Measurements from ENCODE around the gene HNRNPK. TPM values are rescaled to one million over a fixed set of nuclear protein-coding genes. Genes with fewer than 3 reads are reported as not detected.

HNRNPK gene
- total RNA-seq, 1 donor from 2014 or later, result 392 TPM

- no peak for TF ChIP-seq CTCF (IDR thresholded peaks at IDR 0.05)
- no peak for DNase-seq (ENCODE audit: low spot score)
- no peaks in the 10 kb centered on the region for H3K27me3 Mint-ChIP-seq (ENCODE audit: low read depth)
- no peak overlapping the region for H3K4me3 Mint-ChIP-seq (ENCODE audit: unreplicated experiment)
- no peak overlapping the region for H3K27ac Mint-ChIP-seq (ENCODE audit: unreplicated experiment)
- H3K4me1 Mint-ChIP-seq (ENCODE audit: low read depth), result peaks cover 16% of the 10 kb centered on the region
- H3K9me3 Mint-ChIP-seq (ENCODE audit: low read depth), result no peaks in the 10 kb centered on the region
- H3K36me3 Mint-ChIP-seq (ENCODE audit: low read depth), result no peaks in the 10 kb centered on the region
Observed at GRCh38 chr9:83932011-83932410, 48.0 kb downstream of the HNRNPK start.

GRCh38 chr9:83930881-83931280 is 49.1 kb downstream of the HNRNPK start:
- H3K4me1 Mint-ChIP-seq (ENCODE audit: low read depth), result peaks cover 13% of the 10 kb centered on the region
- no peak for DNase-seq (ENCODE audit: low spot score)
- H3K27me3 Mint-ChIP-seq (ENCODE audit: low read depth), result no peaks in the 10 kb centered on the region
- H3K27ac Mint-ChIP-seq (ENCODE audit: unreplicated experiment), result no peak overlapping the region
- no peak overlapping the region for H3K4me3 Mint-ChIP-seq (ENCODE audit: unreplicated experiment)
- H3K9me3 Mint-ChIP-seq (ENCODE audit: low read depth), result no peaks in the 10 kb centered on the region
- H3K36me3 Mint-ChIP-seq (ENCODE audit: low read depth), result no peaks in the 10 kb centered on the region
- no peak for TF ChIP-seq CTCF (IDR thresholded peaks at IDR 0.05)

- Mint-ChIP-seq H3K27ac (ENCODE audit: unreplicated experiment) (no peak overlapping the region), H3K4me3 (ENCODE audit: unreplicated experiment) (no peak overlapping the region), H3K9me3 (ENCODE audit: low read depth) (no peaks in the 10 kb centered on the region), H3K36me3 (ENCODE audit: low read depth) (no peaks in the 10 kb centered on the region), H3K4me1 (ENCODE audit: low read depth) (no peaks in the 10 kb centered on the region), H3K27me3 (ENCODE audit: low read depth) (no peaks in the 10 kb centered on the region)
- no peak for DNase-seq (ENCODE audit: low spot score)
- no peak for TF ChIP-seq CTCF (IDR thresholded peaks at IDR 0.05)
Observed at GRCh38 chr9:83927591-83927990, 52.4 kb downstream of the HNRNPK start.

GRCh38 chr9:83920927-83921707 is 58.9 kb downstream of the HNRNPK start, which contains the start of gene KIF27:
KIF27 (minus strand) TSS chr9:83921432; CDS start chr9:83915591, 5,841 bp downstream.
- Mint-ChIP-seq H3K4me1 (ENCODE audit: low read depth) (peaks cover 12% of the 10 kb centered on the region), H3K4me3 (ENCODE audit: unreplicated experiment) (peak within 1 kb of the TSS; percentile 86), H3K27ac (ENCODE audit: unreplicated experiment) (peak within 1 kb of the TSS; percentile 96), H3K27me3 (ENCODE audit: low read depth) (no peaks in the 10 kb centered on the region), H3K36me3 (ENCODE audit: low read depth) (no peaks in the 10 kb centered on the region), H3K9me3 (ENCODE audit: low read depth) (no peaks in the 10 kb centered on the region)
- peak; percentile 100 for DNase-seq (ENCODE audit: low spot score)
- peak; percentile 82 for TF ChIP-seq CTCF (IDR thresholded peaks at IDR 0.05)

GRCh38 chr9:83920469-83920926 is 59.5 kb downstream of the HNRNPK start:
- DNase-seq (ENCODE audit: low spot score), result no peak
- Mint-ChIP-seq H3K4me1 (ENCODE audit: low read depth) (peaks cover 12% of the 10 kb centered on the region), H3K9me3 (ENCODE audit: low read depth) (no peaks in the 10 kb centered on the region), H3K27ac (ENCODE audit: unreplicated experiment) (peak overlapping the region; percentile 96), H3K27me3 (ENCODE audit: low read depth) (no peaks in the 10 kb centered on the region), H3K36me3 (ENCODE audit: low read depth) (no peaks in the 10 kb centered on the region), H3K4me3 (ENCODE audit: unreplicated experiment) (peak overlapping the region; percentile 86)
- no peak for TF ChIP-seq CTCF (IDR thresholded peaks at IDR 0.05)
